GM19372 (cell line): ENCODE results near the gene ETDA.
"Not testable (repeated sequence)": the region's sequence is repeated elsewhere in the genome, so short reads cannot be mapped to it uniquely, and the experiment has no call there.

Experiments used
- ATAC-seq: cut with Tn5 transposase; IDR thresholded peaks from one replicate; pipeline ENCODE4 v1.9.1; 2021; ENCODE audit warnings: mild to moderate bottlenecking, low read depth, moderate library complexity; ENCODE audit not compliant: unreplicated experiment

ETDA gene

DNA sequence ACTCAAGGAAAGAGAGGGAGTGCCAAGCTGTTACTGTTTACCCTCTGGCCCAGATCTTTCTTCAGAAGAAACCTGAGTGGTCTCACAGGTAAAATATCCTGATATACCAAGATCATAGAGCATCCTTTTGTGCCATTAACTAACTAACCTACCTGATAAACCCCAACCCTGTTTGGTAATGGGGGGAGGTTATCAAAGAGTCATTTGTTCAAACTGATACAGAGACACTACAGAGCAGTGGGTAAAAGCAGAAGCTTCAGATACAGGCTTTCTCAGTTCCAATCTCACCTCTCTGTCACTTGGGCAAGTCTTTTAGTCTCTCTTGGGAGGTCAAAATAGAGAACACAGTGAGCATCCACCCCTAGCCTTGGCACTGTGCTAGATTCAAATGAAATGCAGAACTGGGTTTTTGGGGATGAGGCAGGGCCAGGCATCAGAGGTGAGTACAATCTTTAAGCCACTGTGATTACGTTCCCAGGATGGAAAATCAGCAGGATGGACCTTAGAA lies at the start of gene ETDA:
ETDA (plus strand) TSS at position 51 of the 508 bp plus-strand sequence. CDS start 1,216 bp downstream, outside the sequence.
- ATAC-seq = not testable (repeated sequence)

- ATAC-seq = not testable (repeated sequence)
These were observed 45.4 kb upstream of the ETDA start for GRCh38 chrX:135206427-135206826.

DNA sequence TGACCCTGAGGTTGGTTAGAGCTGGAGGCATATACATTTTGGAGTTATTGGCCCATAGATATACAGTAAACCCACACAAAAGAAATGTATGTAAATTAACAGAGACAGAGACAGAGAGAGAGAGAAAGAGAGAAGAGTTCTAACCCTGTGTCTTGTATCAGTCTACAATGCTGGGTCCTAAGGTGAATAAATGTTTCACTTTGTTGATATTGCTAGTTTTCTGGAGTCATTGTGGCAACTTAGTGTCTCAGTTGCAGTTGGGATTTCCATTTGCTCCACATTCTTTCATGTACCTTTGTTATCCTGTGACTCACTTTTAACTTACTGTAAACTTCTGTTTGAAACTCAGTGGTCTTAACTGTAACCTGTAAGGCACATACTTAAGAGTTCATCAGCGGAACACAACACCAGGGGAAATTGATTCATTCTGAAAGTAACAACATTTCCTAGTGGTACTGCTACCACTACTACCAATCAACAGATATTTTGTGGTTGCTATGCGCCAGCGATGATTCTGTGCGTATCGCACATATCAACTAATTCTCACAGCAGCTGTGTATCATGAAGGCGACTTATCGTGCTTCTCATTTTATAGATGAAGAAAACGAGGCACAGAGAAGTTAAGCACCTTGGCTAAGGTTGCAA lies 38.5 kb upstream of the ETDA start:
- no peak for ATAC-seq

DNA sequence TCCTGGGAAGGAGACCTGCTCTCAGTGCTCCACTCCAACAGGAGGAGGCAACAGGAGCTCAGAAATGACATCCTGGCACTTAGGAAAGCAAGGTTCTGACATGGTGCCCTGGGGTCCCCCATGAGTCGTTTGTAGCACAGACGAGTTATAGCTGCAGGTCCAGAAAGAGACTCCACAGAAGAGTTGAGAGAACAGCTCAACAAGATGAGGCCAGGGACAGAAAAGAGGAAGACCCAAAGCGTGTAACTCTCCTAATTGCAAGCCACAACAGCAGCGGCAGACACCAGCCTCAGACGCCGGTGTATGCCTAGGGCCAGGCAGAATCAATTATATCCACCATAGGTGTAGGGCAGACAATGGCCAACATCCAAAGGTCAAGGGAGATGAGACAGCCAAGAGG lies 5.9 kb upstream of the ETDA start:
- ATAC-seq = not testable (repeated sequence)

GRCh38 chrX:135256087-135256684 lies 4.3 kb downstream of the ETDA start:
- ATAC-seq = not testable (repeated sequence)

DNA sequence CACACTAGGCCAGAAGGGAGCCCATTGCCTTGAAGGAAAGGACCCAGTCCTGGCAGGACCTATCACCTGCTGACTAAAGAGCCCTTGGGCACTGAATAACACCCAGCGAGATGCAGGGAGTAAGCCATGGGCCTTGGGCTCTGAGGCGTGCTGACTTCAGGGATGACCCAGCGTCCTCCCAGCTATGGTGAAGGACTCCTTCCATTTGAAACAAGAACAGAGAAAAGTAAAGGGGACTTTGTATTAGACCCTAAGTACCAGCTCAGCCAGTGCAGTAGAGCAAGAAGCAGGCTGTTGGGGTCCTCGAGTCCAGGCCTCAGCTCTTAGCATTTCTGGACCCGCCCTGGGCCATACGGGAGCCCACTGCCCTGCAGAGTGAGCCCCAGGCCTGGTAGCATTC lies 5.1 kb downstream of the ETDA start:
- ATAC-seq = no peak

DNA sequence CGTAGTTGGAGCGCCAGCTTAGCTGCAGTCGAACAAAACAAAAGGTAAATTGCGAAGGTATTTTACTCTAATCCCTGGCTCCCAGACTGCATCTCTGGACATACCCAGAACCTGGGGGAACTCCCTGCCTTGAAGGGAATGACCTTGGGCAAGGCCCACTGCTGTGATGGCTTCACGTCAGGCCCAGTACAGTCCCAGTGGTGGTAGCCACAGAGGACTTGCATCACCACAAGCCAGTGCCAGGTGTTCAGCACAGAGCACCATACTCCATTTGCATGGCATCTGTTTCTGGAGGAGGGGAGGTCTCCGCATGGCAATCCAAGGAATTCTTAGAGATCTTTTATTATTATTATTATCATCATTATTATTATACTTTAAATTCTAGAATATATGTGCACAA lies 5.6 kb downstream of the ETDA start:
- ATAC-seq = no peak

- not testable (repeated sequence) for ATAC-seq
These were observed 9.1 kb downstream of the ETDA start for GRCh38 chrX:135260976-135261375.

DNA sequence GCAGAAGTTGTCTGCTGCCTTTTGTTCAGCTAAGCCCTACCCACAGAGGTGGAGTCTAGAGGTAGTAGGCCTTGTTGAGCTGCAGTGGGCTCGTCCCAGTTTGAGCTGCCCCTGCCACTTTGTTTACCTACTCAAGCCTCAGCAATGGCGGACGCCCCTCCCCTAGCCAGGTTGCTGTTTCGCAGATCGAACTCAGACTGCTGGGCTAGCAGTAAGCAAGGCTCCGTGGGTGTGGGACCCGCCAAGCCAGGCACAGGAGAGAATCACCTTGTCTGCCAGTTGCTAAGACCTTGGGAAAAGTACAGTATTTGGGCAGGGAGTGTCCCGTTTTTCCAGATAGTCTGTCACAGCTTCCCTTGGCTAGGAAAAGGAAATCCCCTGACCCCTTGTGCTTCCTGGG lies 11.5 kb downstream of the ETDA start:
- not testable (repeated sequence) for ATAC-seq

GRCh38 chrX:135264206-135264605 lies 12.3 kb downstream of the ETDA start:
- no peak for ATAC-seq

GRCh38 chrX:135273162-135273561 lies 21.3 kb downstream of the ETDA start:
- no peak for ATAC-seq

- ATAC-seq = no peak
These were observed 24.1 kb downstream of the ETDA start for GRCh38 chrX:135275973-135276372.

DNA sequence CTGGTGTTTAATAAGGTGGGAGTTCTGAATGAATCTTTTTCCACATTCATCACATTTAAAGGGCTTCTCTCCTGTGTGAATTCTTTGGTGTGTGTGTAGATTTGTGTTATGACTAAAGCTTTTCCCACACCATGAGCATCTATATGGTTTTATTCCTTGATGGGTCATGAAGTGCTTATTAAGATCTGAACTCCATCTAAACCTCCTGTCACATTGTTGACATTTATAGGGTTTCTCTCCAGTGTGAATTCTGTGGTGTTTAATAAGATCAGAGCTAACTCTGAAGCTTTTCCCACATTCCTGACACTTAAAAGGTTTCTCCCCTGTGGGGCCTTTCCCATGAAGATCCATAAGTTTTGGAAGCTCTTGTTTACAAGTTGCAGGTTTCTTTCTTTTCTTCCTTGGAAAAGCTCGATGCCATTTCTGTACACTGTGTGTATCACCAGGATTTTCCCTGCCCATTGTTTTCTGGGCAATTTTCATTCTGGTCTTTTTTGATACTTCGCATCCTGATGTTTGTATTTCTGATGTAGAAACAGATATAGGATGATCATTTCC lies 35.5 kb downstream of the ETDA start:
- ATAC-seq = no peak

DNA sequence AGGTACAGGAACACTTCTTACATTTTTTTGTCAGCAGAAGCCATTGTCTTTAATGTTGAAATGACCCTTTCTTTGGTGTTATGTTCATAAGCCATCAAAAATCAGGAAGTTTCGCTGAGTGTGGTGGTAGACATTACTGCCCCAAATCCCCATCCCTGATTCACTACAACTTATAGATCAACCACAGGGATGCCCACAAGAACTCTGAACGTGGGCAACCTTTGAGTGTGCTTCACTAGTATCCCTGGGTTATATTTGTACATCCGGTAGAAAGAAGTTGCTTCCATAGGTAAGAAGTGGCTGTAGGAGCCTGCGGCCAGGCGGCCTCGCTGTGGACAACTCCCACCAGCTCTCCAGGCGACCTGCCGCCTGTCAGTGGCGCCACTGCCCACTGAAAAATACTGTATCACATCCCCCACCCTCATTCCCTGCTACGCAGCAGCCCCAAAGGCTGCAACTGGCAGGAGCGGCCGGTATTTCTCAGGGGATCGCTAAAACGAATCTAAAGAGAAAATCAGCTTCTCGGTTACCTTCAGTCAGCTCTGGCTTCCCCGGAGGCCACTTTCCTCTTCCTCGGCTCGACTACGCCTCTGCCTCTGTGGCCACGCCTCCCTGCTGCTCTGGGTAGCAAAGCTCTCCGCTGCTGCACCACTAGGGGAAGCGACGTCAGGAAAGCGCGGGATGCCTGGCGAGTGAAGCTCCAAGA lies 43.5 kb downstream of the ETDA start:
- peak; percentile 100 for ATAC-seq

GRCh38 chrX:135295944-135296305 lies 44.1 kb downstream of the ETDA start:
- ATAC-seq = peak; percentile 55

GRCh38 chrX:135302269-135302873 lies 50.5 kb downstream of the ETDA start:
- ATAC-seq = no peak
